Measurements from ENCODE around the gene MSH3. TPM values are rescaled to one million over a fixed set of nuclear protein-coding genes. Genes with fewer than 3 reads are reported as not detected.

The MSH3 gene
- total RNA-seq, 2 donors from 2014 or later, result 6.8 to 9.9 TPM

GRCh38 chr5:80798166-80798565 lies 143.7 kb downstream of the MSH3 start:
- Histone ChIP-seq H3K36me3 (peaks cover 7% of the 10 kb centered on the region), H3K27ac (no peak overlapping the region), H3K27me3 (no peaks in the 10 kb centered on the region), H3K4me1 (no peaks in the 10 kb centered on the region), H3K9me3 (no peaks in the 10 kb centered on the region), H3K4me3 (no peak overlapping the region)
- no peak for DNase-seq (ENCODE audit: low spot score)
- TF ChIP-seq CTCF (IDR thresholded peaks at IDR 0.05), result no peak

GRCh38 chr5:80798633-80799032 lies 144.2 kb downstream of the MSH3 start:
- no peaks in the 10 kb centered on the region for H3K9me3 ChIP-seq
- no peak for TF ChIP-seq CTCF (IDR thresholded peaks at IDR 0.05)
- no peaks in the 10 kb centered on the region for H3K27me3 ChIP-seq
- no peaks in the 10 kb centered on the region for H3K4me1 ChIP-seq
- H3K36me3 ChIP-seq, result peaks cover 7% of the 10 kb centered on the region
- H3K4me3 ChIP-seq, result no peak overlapping the region
- DNase-seq (ENCODE audit: low spot score), result no peak
- H3K27ac ChIP-seq, result no peak overlapping the region

GRCh38 chr5:80799041-80799440 lies 144.6 kb downstream of the MSH3 start:
- Histone ChIP-seq H3K4me3 (no peak overlapping the region), H3K36me3 (peaks cover 7% of the 10 kb centered on the region), H3K4me1 (no peaks in the 10 kb centered on the region), H3K27me3 (no peaks in the 10 kb centered on the region), H3K9me3 (no peaks in the 10 kb centered on the region), H3K27ac (no peak overlapping the region)
- TF ChIP-seq CTCF (IDR thresholded peaks at IDR 0.05), result no peak
- DNase-seq (ENCODE audit: low spot score), result no peak

GRCh38 chr5:80799573-80799972 lies 145.1 kb downstream of the MSH3 start:
- no peak for TF ChIP-seq CTCF (IDR thresholded peaks at IDR 0.05)
- Histone ChIP-seq H3K27me3 (no peaks in the 10 kb centered on the region), H3K36me3 (peaks cover 7% of the 10 kb centered on the region), H3K4me1 (no peaks in the 10 kb centered on the region), H3K9me3 (no peaks in the 10 kb centered on the region), H3K4me3 (no peak overlapping the region), H3K27ac (no peak overlapping the region)
- DNase-seq (ENCODE audit: low spot score), result no peak

- Histone ChIP-seq H3K27ac (no peak overlapping the region), H3K9me3 (no peaks in the 10 kb centered on the region), H3K4me3 (no peak overlapping the region), H3K36me3 (no peaks in the 10 kb centered on the region), H3K4me1 (no peaks in the 10 kb centered on the region), H3K27me3 (no peaks in the 10 kb centered on the region)
- no peak for TF ChIP-seq CTCF (IDR thresholded peaks at IDR 0.05)
- DNase-seq (ENCODE audit: low spot score), result no peak
Observed at GRCh38 chr5:80804332-80804731, 149.9 kb downstream of the MSH3 start.

GRCh38 chr5:80805038-80805437 lies 150.6 kb downstream of the MSH3 start:
- TF ChIP-seq CTCF (IDR thresholded peaks at IDR 0.05), result no peak
- Histone ChIP-seq H3K9me3 (no peaks in the 10 kb centered on the region), H3K27ac (no peak overlapping the region), H3K36me3 (no peaks in the 10 kb centered on the region), H3K4me1 (no peaks in the 10 kb centered on the region), H3K4me3 (no peak overlapping the region), H3K27me3 (no peaks in the 10 kb centered on the region)
- DNase-seq (ENCODE audit: low spot score), result no peak

Data from right atrium auricular region (tissue), 2 donors.